Activated CD4-positive, alpha-beta T cell treated with anti-CD3 and anti-CD28 coated beads for 48 hours (primary cell): ENCODE data around the gene KTI12.
A peak's percentile ranks its signal among the peaks of the same experiment; 100 is the strongest.
"Not testable (repeated sequence)": the region's sequence is repeated elsewhere in the genome, so short reads cannot be mapped to it uniquely, and the experiment has no call there.

Experiments
- DNase-seq: peaks from one replicate; pipeline ENCODE4 v3.0.0-alpha.2; 2020

Gene KTI12, protein sequence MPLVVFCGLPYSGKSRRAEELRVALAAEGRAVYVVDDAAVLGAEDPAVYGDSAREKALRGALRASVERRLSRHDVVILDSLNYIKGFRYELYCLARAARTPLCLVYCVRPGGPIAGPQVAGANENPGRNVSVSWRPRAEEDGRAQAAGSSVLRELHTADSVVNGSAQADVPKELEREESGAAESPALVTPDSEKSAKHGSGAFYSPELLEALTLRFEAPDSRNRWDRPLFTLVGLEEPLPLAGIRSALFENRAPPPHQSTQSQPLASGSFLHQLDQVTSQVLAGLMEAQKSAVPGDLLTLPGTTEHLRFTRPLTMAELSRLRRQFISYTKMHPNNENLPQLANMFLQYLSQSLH

DNA sequence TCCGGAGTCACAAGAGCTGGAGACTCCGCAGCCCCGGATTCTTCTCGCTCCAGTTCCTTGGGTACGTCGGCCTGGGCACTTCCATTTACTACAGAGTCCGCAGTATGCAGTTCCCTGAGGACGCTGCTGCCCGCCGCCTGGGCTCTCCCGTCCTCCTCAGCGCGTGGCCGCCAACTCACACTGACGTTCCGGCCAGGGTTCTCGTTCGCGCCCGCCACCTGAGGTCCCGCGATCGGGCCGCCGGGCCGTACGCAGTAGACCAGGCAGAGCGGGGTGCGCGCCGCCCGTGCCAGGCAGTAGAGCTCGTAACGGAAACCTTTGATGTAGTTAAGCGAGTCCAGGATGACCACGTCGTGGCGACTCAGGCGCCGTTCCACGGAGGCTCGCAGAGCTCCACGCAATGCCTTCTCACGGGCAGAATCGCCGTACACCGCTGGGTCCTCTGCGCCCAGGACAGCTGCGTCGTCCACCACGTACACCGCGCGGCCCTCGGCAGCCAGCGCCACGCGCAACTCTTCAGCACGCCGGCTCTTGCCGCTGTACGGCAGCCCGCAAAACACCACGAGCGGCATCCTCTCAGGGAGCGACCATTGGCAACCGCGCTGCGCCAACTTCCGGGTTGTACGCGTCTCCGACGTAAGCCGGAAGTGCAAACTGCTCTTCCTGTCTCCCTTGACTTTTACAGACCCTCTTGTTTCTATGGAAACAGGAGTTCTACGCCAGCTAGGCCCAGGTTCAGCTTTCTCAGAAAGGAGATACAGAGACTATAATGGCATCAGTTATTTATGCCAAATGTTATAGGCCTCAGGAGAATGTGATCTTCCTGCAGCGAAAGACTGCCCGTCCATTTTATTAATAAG lies at the start of gene KTI12:
Gene KTI12 (minus strand): TSS at position 621 of the 860 bp plus-strand sequence. CDS start 49 bp downstream, at position 572.
- peak; percentile 91 for DNase-seq

- DNase-seq = no peak
These were observed 46.4 kb upstream of the KTI12 start for GRCh38 chr1:52080014-52080415.

- not testable (repeated sequence) for DNase-seq
These were observed 43.7 kb upstream of the KTI12 start for GRCh38 chr1:52077277-52077676.

- no peak for DNase-seq
These were observed 38.7 kb upstream of the KTI12 start for GRCh38 chr1:52072291-52072690.

DNA sequence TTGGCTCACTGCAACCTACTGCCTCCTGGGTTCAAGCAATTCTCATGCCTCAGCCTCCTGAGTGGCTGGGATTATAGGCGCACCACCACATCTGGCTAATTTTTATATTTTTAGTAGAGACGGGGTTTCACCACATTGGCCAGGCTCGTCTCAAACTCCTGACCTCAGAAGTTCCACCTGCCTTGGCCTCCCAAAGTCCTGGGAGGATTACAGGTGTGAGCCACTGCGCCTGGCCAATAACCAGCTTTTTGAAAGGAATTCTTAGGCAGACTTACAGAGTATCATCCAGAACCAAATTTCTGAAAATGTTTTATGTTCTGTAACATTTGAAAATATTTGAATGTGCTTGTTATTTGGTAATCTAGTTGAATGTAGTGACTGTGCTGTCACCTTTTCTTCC lies 37.1 kb upstream of the KTI12 start:
- DNase-seq = no peak

DNA sequence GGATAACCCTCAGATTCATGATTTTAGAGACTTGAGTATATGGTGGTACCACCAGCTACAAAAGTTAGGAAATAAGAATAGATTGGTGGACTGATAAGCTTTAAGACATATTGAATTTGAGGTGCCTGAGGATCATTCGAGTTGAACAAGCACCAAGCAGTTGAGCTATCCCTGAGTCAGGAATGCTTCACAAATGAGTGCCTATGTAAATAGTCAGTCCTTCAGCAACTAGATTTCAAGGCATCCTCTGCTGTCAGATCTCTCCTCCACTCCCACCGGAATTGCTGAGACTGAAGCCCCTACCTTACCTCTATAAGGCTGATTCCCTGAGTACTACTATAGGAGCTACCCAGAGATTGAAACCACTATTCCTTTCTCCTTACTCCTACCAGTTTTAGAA lies 29.6 kb upstream of the KTI12 start:
- no peak for DNase-seq

- no peak for DNase-seq
These were observed 27.2 kb upstream of the KTI12 start for GRCh38 chr1:52060822-52061221.

DNA sequence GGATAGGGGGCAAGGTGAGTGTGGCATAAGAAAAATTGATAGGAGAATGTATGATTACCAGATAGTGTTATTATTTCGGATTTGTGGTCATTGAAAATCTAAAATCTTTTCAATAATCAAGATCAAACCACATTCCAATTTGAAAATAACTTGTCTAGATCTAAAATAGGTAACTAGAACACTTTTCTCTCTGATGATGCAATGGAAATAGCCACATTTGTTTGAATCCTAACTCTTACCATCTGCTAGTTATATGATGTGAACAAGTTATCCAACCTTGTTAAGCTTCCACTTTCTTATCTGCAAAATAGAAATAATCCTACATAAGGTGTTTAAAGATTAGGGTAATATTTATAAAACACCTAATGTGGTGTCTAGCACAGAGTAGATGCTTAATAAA lies 26.3 kb upstream of the KTI12 start:
- no peak for DNase-seq

GRCh38 chr1:52059321-52059720 lies 25.7 kb upstream of the KTI12 start:
- no peak for DNase-seq

DNA sequence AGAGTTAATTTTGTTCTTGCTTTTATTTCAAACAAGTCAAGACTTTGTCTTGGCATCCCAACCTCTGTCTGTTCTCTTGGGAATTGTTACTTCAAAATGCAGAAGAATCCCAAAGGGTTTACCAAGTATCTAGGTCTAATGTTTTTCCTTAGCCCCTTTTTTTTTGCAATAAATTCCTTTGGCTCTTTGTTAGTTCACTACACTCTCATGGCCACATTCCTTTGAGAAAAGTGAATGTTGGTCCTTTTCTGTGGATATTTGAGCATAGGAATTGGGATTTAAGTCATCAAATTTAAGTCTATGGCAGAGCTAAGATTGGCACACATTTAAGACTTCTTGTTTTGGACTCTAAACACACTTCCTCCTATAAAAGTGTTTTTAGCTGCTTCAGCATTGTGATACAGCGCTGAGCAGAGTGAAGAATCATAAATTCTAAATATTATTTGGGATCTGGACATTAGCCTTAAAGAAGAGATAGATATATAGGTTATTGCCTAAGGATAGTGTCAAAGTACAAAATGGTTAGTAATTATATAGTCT lies 24.3 kb upstream of the KTI12 start:
- DNase-seq = no peak

DNA sequence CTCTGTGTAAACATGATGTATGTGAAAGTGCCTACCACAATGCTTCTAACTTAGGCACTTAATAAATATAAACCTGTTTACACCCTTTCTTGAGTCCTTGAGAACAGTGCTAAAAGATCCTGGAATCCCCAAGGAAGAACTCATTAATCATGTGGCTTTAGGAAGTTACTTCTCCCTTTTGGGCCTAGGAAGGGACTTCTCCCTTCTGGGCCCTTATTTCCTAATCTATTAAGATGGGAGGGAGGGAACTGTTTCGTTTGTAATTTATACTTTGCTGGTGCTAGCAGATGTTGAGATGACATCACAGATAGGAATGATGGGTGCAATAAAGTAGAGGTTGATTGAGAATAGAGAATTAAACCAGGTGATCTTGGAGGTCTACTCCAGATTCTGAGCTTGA lies 23.6 kb upstream of the KTI12 start:
- no peak for DNase-seq

GRCh38 chr1:52056937-52057231 lies 23.3 kb upstream of the KTI12 start:
- no peak for DNase-seq

GRCh38 chr1:52056163-52056936 lies 22.7 kb upstream of the KTI12 start, which contains the start of gene BTF3L4:
Gene BTF3L4, plus strand, starts transcription at chr1:52056295. Its CDS starts 3,553 bp downstream, at chr1:52059848.
- DNase-seq = peak; percentile 97

GRCh38 chr1:52055866-52056162 lies 22.2 kb upstream of the KTI12 start:
- DNase-seq = no peak

GRCh38 chr1:52055066-52055865 lies 21.7 kb upstream of the KTI12 start, which contains the start of gene TXNDC12:
Gene TXNDC12, minus strand, starts transcription at chr1:52055191. Its CDS starts 95 bp downstream, at chr1:52055096.
- peak; percentile 76 for DNase-seq

DNA sequence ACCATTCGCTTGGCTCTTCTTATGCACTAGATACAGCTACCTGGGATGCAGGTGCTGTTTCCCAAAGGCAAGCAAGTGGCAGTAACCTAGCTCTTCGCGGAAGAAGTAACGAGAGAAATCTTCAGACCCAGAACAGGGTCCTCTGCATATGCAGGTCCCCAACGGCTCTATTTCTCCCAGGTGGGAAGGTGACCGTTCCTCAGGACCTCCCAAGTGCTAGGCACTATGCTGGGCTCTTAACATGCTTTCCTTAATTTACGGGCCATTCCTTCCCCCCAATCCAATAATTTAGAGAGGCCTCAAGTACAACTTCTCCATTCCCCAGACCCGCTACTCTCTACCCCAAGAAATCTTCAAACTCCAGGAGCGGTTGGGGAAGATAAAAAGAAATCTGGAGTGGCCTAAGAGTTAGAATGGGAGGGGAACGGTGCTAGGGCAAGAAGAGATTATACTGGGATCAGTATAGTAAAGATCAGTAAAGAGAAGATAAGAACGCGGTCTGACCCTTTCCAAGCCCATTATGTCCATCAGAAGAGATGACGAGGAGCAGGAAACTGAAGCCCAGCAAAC lies 21.0 kb upstream of the KTI12 start:
- no peak for DNase-seq

- no peak for DNase-seq
These were observed 20.3 kb upstream of the KTI12 start for GRCh38 chr1:52053862-52054261.

DNA sequence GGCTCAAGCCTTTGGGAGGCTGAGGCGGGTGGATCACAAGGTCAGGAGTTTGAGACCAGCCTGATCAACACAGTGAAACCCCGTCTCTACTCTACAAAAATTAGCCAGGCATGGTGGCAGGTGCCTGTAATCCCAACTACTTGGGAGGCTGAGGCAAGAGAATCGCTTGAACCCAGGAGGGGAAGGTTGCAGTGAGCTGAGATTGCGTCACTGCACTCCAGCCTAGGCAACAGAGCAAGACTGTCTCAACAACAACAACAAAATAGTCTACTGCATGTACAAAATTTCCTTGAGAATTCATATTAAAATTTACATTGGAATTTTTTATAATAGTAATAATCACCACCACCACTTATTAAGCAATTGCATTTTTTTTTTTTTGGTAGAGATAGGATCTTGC lies 15.7 kb upstream of the KTI12 start:
- DNase-seq = not testable (repeated sequence)

DNA sequence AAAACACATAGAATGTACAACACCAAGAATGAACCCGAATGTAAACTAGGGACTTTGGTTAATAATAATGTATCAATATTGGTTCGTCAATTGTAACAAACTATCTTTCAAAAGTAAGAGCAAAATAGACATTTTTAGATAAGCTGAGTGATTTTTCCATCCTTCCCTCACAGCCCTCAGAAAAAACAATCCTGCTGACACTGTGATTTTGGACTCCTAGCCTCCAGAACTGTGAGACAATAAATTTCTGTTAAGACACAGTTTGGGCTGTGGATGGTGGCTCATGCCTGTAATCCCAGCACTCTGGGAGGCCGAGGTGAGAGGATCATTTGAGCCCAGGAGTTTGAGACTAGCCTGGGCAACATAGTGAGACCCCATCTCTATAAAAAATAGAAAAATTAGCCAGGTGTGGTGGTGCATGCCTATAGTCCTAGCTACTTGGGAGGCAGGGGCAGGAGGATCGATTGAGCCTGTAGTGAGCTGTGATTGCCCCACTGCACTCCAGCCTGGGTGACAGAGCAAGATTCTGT lies 12.1 kb upstream of the KTI12 start:
- DNase-seq = not testable (repeated sequence)

DNA sequence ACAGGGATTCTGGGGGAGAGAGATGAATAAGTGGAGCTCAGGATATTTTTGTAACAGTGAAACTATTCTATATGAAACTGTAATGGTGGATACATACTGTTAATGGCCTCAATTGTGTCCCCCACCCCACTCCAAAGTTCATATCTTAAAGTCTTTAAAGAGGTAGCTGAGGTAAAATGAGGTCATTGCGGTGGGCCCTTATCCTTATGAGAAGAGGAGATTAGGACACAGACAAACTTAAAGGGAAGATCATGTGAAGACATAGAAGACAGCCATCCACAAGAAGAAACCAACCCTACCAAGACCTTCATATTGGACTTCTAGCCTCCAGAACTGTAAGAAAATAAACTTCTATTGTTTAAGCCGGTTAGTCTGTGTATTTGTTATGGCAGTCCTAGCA lies 11.6 kb upstream of the KTI12 start:
- DNase-seq = no peak

- no peak for DNase-seq
These were observed 8.1 kb upstream of the KTI12 start for GRCh38 chr1:52041551-52042185.
